ENCODE data around the gene MRTFB. TPM values are rescaled to one million over a fixed set of nuclear protein-coding genes. Genes with fewer than 3 reads are reported as not detected.

Gene MRTFB
- total and polyA plus RNA-seq, 2 experiments from 2014 or later: 13.9 to 22.2 TPM

GRCh38 chr16:14101415-14101814 lies 30.3 kb downstream of the MRTFB start (continued):
- TF ChIP-seq, protein P1, sequence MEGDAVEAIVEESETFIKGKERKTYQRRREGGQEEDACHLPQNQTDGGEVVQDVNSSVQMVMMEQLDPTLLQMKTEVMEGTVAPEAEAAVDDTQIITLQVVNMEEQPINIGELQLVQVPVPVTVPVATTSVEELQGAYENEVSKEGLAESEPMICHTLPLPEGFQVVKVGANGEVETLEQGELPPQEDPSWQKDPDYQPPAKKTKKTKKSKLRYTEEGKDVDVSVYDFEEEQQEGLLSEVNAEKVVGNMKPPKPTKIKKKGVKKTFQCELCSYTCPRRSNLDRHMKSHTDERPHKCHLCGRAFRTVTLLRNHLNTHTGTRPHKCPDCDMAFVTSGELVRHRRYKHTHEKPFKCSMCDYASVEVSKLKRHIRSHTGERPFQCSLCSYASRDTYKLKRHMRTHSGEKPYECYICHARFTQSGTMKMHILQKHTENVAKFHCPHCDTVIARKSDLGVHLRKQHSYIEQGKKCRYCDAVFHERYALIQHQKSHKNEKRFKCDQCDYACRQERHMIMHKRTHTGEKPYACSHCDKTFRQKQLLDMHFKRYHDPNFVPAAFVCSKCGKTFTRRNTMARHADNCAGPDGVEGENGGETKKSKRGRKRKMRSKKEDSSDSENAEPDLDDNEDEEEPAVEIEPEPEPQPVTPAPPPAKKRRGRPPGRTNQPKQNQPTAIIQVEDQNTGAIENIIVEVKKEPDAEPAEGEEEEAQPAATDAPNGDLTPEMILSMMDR (conservative IDR thresholded peaks at IDR 0.05; ENCODE audit: low read depth in 2 of 2): no peak
- no peak for TF ChIP-seq EZH2 (IDR thresholded peaks at IDR 0.05; ENCODE audit: low read depth, unreplicated experiment)

DNA sequence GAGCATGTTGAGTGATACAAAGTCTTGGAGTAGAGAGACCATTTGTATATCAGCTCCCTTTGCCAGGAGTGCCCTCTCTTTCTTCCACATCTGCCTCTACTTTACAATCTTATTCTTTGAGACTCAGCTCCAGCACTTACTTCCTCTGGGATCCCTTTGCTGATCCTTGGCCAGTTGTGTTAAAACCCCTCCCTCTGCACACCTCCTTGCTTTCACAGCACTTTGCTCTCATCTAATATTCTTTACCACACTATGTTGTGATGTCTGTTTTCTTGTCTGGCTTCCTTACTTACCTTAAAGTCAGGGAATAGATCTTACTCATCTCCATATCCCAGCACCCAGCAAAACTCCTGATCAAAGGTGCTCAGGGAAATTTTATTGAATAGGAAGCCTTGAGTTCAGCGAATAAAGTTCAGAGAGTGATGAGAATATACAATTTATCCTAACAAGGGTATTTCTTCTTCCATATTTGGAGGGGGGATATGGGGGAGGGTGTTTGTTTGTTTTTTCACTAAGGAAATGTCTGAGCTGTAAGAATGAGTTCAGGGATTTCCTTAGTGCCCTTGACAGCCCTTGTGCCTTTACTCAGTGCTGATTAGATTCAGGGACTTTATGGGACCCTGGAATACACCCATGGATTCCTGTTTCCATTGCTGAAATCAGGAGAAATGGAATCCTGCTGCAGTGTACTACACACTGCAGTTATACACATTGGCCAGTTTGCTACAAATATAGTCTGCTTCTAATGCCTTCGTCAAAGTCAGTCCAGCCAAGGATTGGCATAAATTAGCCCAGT lies 32.0 kb downstream of the MRTFB start:
- no peak for TF ChIP-seq NANOG (IDR thresholded peaks at IDR 0.05; ENCODE audit: borderline replicate concordance)
- TF ChIP-seq, protein P2, sequence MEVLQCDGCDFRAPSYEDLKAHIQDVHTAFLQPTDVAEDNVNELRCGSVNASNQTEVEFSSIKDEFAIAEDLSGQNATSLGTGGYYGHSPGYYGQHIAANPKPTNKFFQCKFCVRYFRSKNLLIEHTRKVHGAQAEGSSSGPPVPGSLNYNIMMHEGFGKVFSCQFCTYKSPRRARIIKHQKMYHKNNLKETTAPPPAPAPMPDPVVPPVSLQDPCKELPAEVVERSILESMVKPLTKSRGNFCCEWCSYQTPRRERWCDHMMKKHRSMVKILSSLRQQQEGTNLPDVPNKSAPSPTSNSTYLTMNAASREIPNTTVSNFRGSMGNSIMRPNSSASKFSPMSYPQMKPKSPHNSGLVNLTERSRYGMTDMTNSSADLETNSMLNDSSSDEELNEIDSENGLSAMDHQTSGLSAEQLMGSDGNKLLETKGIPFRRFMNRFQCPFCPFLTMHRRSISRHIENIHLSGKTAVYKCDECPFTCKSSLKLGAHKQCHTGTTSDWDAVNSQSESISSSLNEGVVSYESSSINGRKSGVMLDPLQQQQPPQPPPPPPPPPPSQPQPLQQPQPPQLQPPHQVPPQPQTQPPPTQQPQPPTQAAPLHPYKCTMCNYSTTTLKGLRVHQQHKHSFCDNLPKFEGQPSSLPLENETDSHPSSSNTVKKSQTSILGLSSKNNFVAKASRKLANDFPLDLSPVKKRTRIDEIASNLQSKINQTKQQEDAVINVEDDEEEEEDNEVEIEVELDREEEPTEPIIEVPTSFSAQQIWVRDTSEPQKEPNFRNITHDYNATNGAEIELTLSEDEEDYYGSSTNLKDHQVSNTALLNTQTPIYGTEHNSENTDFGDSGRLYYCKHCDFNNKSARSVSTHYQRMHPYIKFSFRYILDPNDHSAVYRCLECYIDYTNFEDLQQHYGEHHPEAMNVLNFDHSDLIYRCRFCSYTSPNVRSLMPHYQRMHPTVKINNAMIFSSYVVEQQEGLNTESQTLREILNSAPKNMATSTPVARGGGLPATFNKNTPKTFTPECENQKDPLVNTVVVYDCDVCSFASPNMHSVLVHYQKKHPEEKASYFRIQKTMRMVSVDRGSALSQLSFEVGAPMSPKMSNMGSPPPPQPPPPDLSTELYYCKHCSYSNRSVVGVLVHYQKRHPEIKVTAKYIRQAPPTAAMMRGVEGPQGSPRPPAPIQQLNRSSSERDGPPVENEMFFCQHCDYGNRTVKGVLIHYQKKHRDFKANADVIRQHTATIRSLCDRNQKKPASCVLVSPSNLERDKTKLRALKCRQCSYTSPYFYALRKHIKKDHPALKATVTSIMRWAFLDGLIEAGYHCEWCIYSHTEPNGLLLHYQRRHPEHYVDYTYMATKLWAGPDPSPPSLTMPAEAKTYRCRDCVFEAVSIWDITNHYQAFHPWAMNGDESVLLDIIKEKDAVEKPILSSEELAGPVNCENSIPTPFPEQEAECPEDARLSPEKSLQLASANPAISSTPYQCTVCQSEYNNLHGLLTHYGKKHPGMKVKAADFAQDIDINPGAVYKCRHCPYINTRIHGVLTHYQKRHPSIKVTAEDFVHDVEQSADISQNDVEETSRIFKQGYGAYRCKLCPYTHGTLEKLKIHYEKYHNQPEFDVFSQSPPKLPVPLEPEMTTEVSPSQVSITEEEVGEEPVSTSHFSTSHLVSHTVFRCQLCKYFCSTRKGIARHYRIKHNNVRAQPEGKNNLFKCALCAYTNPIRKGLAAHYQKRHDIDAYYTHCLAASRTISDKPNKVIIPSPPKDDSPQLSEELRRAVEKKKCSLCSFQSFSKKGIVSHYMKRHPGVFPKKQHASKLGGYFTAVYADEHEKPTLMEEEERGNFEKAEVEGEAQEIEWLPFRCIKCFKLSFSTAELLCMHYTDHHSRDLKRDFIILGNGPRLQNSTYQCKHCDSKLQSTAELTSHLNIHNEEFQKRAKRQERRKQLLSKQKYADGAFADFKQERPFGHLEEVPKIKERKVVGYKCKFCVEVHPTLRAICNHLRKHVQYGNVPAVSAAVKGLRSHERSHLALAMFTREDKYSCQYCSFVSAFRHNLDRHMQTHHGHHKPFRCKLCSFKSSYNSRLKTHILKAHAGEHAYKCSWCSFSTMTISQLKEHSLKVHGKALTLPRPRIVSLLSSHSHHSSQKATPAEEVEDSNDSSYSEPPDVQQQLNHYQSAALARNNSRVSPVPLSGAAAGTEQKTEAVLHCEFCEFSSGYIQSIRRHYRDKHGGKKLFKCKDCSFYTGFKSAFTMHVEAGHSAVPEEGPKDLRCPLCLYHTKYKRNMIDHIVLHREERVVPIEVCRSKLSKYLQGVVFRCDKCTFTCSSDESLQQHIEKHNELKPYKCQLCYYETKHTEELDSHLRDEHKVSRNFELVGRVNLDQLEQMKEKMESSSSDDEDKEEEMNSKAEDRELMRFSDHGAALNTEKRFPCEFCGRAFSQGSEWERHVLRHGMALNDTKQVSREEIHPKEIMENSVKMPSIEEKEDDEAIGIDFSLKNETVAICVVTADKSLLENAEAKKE (CRISPR knock-in tag; IDR thresholded peaks at IDR 0.05): no peak
- TF ChIP-seq STAT1 (IDR thresholded peaks at IDR 0.05; ENCODE audit: unreplicated experiment): no peak
- TF ChIP-seq, protein P1 (conservative IDR thresholded peaks at IDR 0.05; ENCODE audit: low read depth in 2 of 2): no peak
- TF ChIP-seq ZNF331 (CRISPR knock-in tag; IDR thresholded peaks at IDR 0.05; ENCODE audit: low read depth): no peak
- no peaks in the 10 kb centered on the region for H3K9me3 Mint-ChIP-seq
- Histone ChIP-seq H3K4me3 (no peak overlapping the region), H3K4me1 (ENCODE audit: insufficient read depth) (peaks cover 12% of the 10 kb centered on the region), H3K36me3 (ENCODE audit: insufficient read depth) (no peaks in the 10 kb centered on the region), H3K27ac (ENCODE audit: low read depth) (no peak overlapping the region), H3K4me2 (0 out of 2 replicates have a peak overlapping the region, but pooled peaks have one; percentile 30), H3K79me2 (replicated peaks; ENCODE audit: insufficient read depth) (peaks cover 95% of the 10 kb centered on the region), H4K20me1 (replicated peaks; ENCODE audit: insufficient read depth) (peaks cover 26% of the 10 kb centered on the region), H2AFZ (no peak overlapping the region), H3K9me2 (ENCODE audit: insufficient read depth) (no peaks in the 10 kb centered on the region), H3F3A (replicated peaks; ENCODE audit: low read depth) (no peaks in the 10 kb centered on the region), H3K27me3 (ENCODE audit: insufficient read depth) (no peaks in the 10 kb centered on the region)
- DNase-seq (ENCODE audit: low spot score): no peak
- no peak for ATAC-seq
- H3K27me3 Mint-ChIP-seq (ENCODE audit: insufficient read depth, low read depth, poor library complexity): no peaks in the 10 kb centered on the region
- no peak overlapping the region; the same call in 1 of the 2 replicates for H3K27ac Mint-ChIP-seq
- H3K4me3 Mint-ChIP-seq: no peak overlapping the region
- no peaks in the 10 kb centered on the region for H3K36me3 Mint-ChIP-seq (ENCODE audit: low read depth)
- peaks cover 27% of the 10 kb centered on the region for H3K4me1 Mint-ChIP-seq
